ENCODE results near the gene PLXNA2.

PLXNA2 gene

DNA sequence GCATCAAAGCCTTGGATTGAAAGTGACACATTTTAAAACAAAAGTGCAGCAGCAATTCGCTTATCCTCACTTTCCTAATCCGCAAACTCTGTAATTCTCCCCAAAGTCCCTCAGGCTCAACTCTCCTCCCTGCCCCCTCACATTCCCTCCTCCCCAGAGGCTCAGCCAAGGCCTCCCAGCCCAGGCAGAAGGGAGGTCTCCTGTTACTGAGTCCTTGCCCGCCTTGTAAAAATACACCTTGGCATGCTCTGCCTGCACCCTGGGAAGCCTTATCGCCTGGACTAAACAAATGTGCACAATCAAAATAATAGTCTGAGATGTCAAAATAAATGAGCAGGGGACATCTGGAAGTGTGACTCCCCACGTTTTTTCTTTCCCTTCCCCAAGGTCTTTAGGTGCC, 109.7 kb downstream of the PLXNA2 start:
- TF ChIP-seq, protein P1, sequence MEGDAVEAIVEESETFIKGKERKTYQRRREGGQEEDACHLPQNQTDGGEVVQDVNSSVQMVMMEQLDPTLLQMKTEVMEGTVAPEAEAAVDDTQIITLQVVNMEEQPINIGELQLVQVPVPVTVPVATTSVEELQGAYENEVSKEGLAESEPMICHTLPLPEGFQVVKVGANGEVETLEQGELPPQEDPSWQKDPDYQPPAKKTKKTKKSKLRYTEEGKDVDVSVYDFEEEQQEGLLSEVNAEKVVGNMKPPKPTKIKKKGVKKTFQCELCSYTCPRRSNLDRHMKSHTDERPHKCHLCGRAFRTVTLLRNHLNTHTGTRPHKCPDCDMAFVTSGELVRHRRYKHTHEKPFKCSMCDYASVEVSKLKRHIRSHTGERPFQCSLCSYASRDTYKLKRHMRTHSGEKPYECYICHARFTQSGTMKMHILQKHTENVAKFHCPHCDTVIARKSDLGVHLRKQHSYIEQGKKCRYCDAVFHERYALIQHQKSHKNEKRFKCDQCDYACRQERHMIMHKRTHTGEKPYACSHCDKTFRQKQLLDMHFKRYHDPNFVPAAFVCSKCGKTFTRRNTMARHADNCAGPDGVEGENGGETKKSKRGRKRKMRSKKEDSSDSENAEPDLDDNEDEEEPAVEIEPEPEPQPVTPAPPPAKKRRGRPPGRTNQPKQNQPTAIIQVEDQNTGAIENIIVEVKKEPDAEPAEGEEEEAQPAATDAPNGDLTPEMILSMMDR (IDR thresholded peaks at IDR 0.05): no peak

- TF ChIP-seq, protein P1 (IDR thresholded peaks at IDR 0.05): no peak
Measured at GRCh38 chr1:208133355-208133754, 110.8 kb downstream of the PLXNA2 start.

DNA sequence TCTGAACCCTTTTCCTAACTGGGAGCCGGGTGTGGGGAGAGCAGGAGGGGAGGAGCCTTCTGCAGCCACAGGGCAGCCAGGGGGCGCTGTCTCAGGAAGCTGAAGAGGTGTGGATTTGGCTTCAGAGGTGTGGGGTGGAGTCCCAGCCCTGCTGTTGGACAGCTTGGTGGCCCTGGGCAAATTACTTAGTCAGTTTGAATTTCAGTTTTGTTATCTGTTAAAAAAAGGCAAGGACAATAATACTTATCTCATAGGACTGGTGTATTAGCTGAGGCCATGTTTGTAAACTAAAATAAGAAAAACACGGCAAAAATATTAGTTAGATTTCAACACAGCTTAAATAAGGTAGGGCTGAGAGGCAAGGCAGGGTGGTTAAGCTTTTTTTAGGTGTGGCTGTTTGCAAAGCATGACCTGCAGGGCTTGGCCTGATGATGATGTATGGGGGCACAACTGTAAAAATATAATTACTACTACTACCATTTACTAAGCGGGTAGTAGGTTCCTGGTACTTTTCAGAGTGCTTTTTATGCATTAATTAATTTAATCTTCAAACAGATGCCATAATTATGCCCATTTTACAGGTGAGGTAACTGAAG, 111.8 kb downstream of the PLXNA2 start:
- TF ChIP-seq, protein P1 (IDR thresholded peaks at IDR 0.05): peak; percentile 99

GRCh38 chr1:208131621-208132286, 112.4 kb downstream of the PLXNA2 start:
- TF ChIP-seq, protein P1 (IDR thresholded peaks at IDR 0.05): no peak

DNA sequence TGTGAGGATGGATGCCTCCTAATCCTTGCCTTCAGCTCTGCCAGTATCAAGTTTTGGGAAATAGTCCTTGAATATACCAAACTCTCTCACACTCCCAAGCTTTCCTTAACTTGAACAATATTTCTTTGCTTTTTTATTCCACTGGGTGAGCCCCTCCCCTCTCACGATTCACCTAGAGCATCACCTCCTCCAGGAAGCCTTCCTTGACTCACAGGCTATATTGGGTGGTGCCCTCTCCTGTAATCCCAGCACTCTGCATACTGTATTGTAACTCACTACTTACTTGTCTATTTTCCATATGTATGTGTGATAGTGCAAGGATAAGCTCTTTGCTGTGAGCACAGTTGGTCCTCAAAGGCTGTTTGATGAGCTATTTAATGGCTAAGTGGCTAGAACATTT, 114.7 kb downstream of the PLXNA2 start:
- TF ChIP-seq, protein P1 (IDR thresholded peaks at IDR 0.05): no peak

DNA sequence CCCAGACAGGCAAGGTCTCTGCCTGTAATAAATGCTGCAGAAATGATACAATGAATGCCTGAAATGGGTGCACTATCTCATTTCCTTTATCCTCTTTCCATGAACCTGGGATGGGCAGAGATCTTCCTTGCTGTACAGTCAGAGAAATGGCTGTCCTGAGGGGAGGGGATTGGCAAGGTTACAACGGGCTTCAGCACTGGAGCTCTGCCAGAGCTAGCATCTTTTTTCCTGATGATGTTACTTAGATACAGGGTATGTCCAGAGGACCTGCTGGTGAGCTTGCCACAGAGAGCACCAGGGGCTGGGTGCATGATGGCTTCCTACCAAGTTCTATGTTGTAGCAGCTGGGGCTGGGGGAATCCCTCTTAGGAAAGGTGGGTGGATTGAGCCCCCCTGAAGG, 115.1 kb downstream of the PLXNA2 start:
- TF ChIP-seq, protein P1 (IDR thresholded peaks at IDR 0.05): no peak

DNA sequence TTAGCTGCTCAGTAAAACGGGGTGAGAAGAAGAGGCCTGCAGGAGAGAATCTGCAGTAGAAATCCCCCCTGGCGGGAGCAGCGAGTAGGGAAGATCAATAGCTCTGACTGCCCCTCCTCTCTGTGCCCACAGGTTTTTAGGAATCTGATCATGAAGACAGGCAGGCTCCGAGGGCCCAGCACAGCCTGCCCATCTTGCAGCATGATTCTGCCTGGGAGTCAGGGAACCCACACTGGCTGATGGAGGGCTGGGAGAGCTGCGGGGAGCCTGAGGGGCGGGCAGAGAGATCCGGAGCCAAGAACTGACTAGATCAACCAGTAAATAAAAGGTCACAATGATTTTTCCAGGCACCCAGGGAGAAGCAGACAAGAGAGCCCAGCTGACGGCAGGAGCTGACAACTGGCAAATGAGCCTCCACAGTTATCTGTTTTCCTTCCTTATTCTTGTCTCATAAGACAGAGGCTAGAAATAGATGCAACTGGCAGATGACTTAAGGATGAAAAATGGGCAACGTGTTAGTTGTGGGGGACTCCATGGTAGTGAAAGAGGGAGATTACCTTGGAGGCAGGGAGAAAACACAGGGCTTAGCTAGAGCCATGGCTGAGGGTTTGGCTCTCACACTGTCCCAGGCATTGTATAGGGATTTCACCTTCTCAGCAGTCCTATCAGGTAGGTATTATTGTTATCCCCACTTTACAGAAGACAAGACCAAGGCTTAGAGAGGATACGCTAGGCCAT, 116.2 kb downstream of the PLXNA2 start:
- TF ChIP-seq, protein P1 (IDR thresholded peaks at IDR 0.05): no peak

Measured in LNCAP (cell line).